NOMO-1 (cell line): Measurements from ENCODE around the gene EIF4E1B.

Experiments used
- DNase-seq, 2 experiments: peaks; one replicate each; lab custom pipeline; 2025; ENCODE audit not compliant: unreplicated experiment in 2 of 2; lab: John Stamatoyannopoulos, UW

EIF4E1B gene

GRCh38 chr5:176660860-176661641, 30.6 kb downstream of the EIF4E1B start:
- DNase-seq, result peak; percentile 43 to 65

GRCh38 chr5:176661676-176662075, 31.2 kb downstream of the EIF4E1B start:
- DNase-seq, result no peak

- DNase-seq, result no peak
These were observed 32.2 kb downstream of the EIF4E1B start for GRCh38 chr5:176662371-176663333.

- no peak for DNase-seq
These were observed 33.1 kb downstream of the EIF4E1B start for GRCh38 chr5:176663566-176663965.

GRCh38 chr5:176664479-176664878, 34.0 kb downstream of the EIF4E1B start:
- no peak for DNase-seq

GRCh38 chr5:176664886-176665285, 34.4 kb downstream of the EIF4E1B start:
- DNase-seq, result no peak

GRCh38 chr5:176665517-176665916, 35.0 kb downstream of the EIF4E1B start:
- DNase-seq, result no peak

- no peak for DNase-seq
These were observed 37.2 kb downstream of the EIF4E1B start for GRCh38 chr5:176667637-176668036.

- DNase-seq, result no peak
These were observed 40.0 kb downstream of the EIF4E1B start for GRCh38 chr5:176670449-176670848.

GRCh38 chr5:176671399-176671798, 40.9 kb downstream of the EIF4E1B start:
- no peak for DNase-seq

GRCh38 chr5:176671890-176672747, 41.6 kb downstream of the EIF4E1B start:
- DNase-seq, result no peak

- DNase-seq, result no peak
These were observed 43.4 kb downstream of the EIF4E1B start for GRCh38 chr5:176673651-176674583.

GRCh38 chr5:176674799-176675198, 44.3 kb downstream of the EIF4E1B start:
- DNase-seq, result no peak

- DNase-seq, result no peak
These were observed 45.3 kb downstream of the EIF4E1B start for GRCh38 chr5:176675676-176676360.

GRCh38 chr5:176676361-176676824, 45.9 kb downstream of the EIF4E1B start:
- peak in 1 of 2 experiments; percentile 9 for DNase-seq

GRCh38 chr5:176677209-176677939, 46.9 kb downstream of the EIF4E1B start:
- DNase-seq, result no peak

- DNase-seq, result no peak
These were observed 48.1 kb downstream of the EIF4E1B start for GRCh38 chr5:176678584-176678983.
